ENCODE measurements around the gene SMARCD1.

SMARCD1 gene

GRCh38 chr12:50111693-50112455 lies 26.7 kb downstream of the SMARCD1 start, which contains the start of gene COX14:
COX14 (plus strand) TSS chr12:50112236; CDS start chr12:50120044, 7,808 bp downstream.
- Mint-ChIP-seq H3K9me3 (no peaks in the 10 kb centered on the region), H3K4me3 (peak within 1 kb of the TSS; percentile 100), H3K4me1 (ENCODE audit: low read depth) (peaks cover 28% of the 10 kb centered on the region), H3K27ac (peak within 1 kb of the TSS; percentile 100), H3K36me3 (ENCODE audit: low read depth) (peaks cover 13% of the 10 kb centered on the region), H3K27me3 (ENCODE audit: low read depth) (no peaks in the 10 kb centered on the region)

GRCh38 chr12:50112456-50113218 lies 27.5 kb downstream of the SMARCD1 start:
- Mint-ChIP-seq H3K4me3 (peak overlapping the region; percentile 100), H3K9me3 (no peaks in the 10 kb centered on the region), H3K27me3 (ENCODE audit: low read depth) (no peaks in the 10 kb centered on the region), H3K4me1 (ENCODE audit: low read depth) (peaks cover 29% of the 10 kb centered on the region), H3K36me3 (ENCODE audit: low read depth) (peaks cover 16% of the 10 kb centered on the region), H3K27ac (peak overlapping the region; percentile 100)

GRCh38 chr12:50117057-50117622 lies 32.0 kb downstream of the SMARCD1 start:
- Mint-ChIP-seq H3K4me1 (ENCODE audit: low read depth) (peaks cover 21% of the 10 kb centered on the region), H3K9me3 (no peaks in the 10 kb centered on the region), H3K4me3 (no peak overlapping the region), H3K36me3 (ENCODE audit: low read depth) (peaks cover 21% of the 10 kb centered on the region), H3K27ac (no peak overlapping the region), H3K27me3 (ENCODE audit: low read depth) (no peaks in the 10 kb centered on the region)

- Mint-ChIP-seq H3K36me3 (ENCODE audit: low read depth) (peaks cover 22% of the 10 kb centered on the region), H3K4me3 (no peak overlapping the region)
Measured at GRCh38 chr12:50119387-50119786, 34.2 kb downstream of the SMARCD1 start.

GRCh38 chr12:50120521-50120920 lies 35.4 kb downstream of the SMARCD1 start:
- peaks cover 14% of the 10 kb centered on the region for H3K4me1 Mint-ChIP-seq (ENCODE audit: low read depth)
- H3K27ac Mint-ChIP-seq = no peak overlapping the region
- no peaks in the 10 kb centered on the region for H3K27me3 Mint-ChIP-seq (ENCODE audit: low read depth)
- peaks cover 21% of the 10 kb centered on the region for H3K36me3 Mint-ChIP-seq (ENCODE audit: low read depth)
- H3K4me3 Mint-ChIP-seq = no peak overlapping the region
- no peaks in the 10 kb centered on the region for H3K9me3 Mint-ChIP-seq

More at GRCh38 chr12:50119387-50119786, 34.2 kb downstream of the SMARCD1 start:
- Mint-ChIP-seq H3K9me3 (no peaks in the 10 kb centered on the region), H3K27me3 (ENCODE audit: low read depth) (no peaks in the 10 kb centered on the region), H3K27ac (no peak overlapping the region), H3K4me1 (ENCODE audit: low read depth) (peaks cover 12% of the 10 kb centered on the region)

- Mint-ChIP-seq H3K27me3 (ENCODE audit: low read depth) (no peaks in the 10 kb centered on the region), H3K27ac (no peak overlapping the region), H3K4me3 (no peak overlapping the region), H3K9me3 (no peaks in the 10 kb centered on the region), H3K36me3 (ENCODE audit: low read depth) (peaks cover 17% of the 10 kb centered on the region), H3K4me1 (ENCODE audit: low read depth) (peaks cover 14% of the 10 kb centered on the region)
Measured at GRCh38 chr12:50120953-50121352, 35.8 kb downstream of the SMARCD1 start.

GRCh38 chr12:50121641-50122040 lies 36.5 kb downstream of the SMARCD1 start:
- peaks cover 11% of the 10 kb centered on the region for H3K4me1 Mint-ChIP-seq (ENCODE audit: low read depth)
- no peak overlapping the region for H3K27ac Mint-ChIP-seq
- peaks cover 17% of the 10 kb centered on the region for H3K36me3 Mint-ChIP-seq (ENCODE audit: low read depth)
- H3K4me3 Mint-ChIP-seq = no peak overlapping the region
- H3K27me3 Mint-ChIP-seq (ENCODE audit: low read depth) = no peaks in the 10 kb centered on the region
- no peaks in the 10 kb centered on the region for H3K9me3 Mint-ChIP-seq

- Mint-ChIP-seq H3K36me3 (ENCODE audit: low read depth) (peaks cover 17% of the 10 kb centered on the region), H3K4me1 (ENCODE audit: low read depth) (peaks cover 8% of the 10 kb centered on the region), H3K4me3 (no peak overlapping the region), H3K27ac (no peak overlapping the region), H3K27me3 (ENCODE audit: low read depth) (no peaks in the 10 kb centered on the region), H3K9me3 (no peaks in the 10 kb centered on the region)
Measured at GRCh38 chr12:50123203-50123602, 38.1 kb downstream of the SMARCD1 start.

GRCh38 chr12:50127546-50127945 lies 42.4 kb downstream of the SMARCD1 start:
- Mint-ChIP-seq H3K27me3 (ENCODE audit: low read depth) (no peaks in the 10 kb centered on the region), H3K9me3 (no peaks in the 10 kb centered on the region), H3K36me3 (ENCODE audit: low read depth) (peaks cover 25% of the 10 kb centered on the region), H3K4me3 (no peak overlapping the region), H3K4me1 (ENCODE audit: low read depth) (peaks cover 8% of the 10 kb centered on the region), H3K27ac (no peak overlapping the region)

GRCh38 chr12:50129290-50129689 lies 44.1 kb downstream of the SMARCD1 start:
- H3K36me3 Mint-ChIP-seq (ENCODE audit: low read depth) = peaks cover 25% of the 10 kb centered on the region
- H3K4me3 Mint-ChIP-seq = no peak overlapping the region
- H3K27me3 Mint-ChIP-seq (ENCODE audit: low read depth) = no peaks in the 10 kb centered on the region
- no peaks in the 10 kb centered on the region for H3K9me3 Mint-ChIP-seq
- peaks cover 11% of the 10 kb centered on the region for H3K4me1 Mint-ChIP-seq (ENCODE audit: low read depth)
- H3K27ac Mint-ChIP-seq = no peak overlapping the region

GRCh38 chr12:50132505-50133135 lies 47.5 kb downstream of the SMARCD1 start:
- H3K4me3 Mint-ChIP-seq = no peak overlapping the region
- H3K36me3 Mint-ChIP-seq (ENCODE audit: low read depth) = peaks cover 37% of the 10 kb centered on the region
- peaks cover 4% of the 10 kb centered on the region for H3K4me1 Mint-ChIP-seq (ENCODE audit: low read depth)
- peak overlapping the region; percentile 60 for H3K27ac Mint-ChIP-seq
- no peaks in the 10 kb centered on the region for H3K9me3 Mint-ChIP-seq
- H3K27me3 Mint-ChIP-seq (ENCODE audit: low read depth) = no peaks in the 10 kb centered on the region

- H3K4me3 Mint-ChIP-seq = no peak overlapping the region
- H3K9me3 Mint-ChIP-seq = no peaks in the 10 kb centered on the region
- no peak overlapping the region for H3K27ac Mint-ChIP-seq
- peaks cover 18% of the 10 kb centered on the region for H3K36me3 Mint-ChIP-seq (ENCODE audit: low read depth)
- no peaks in the 10 kb centered on the region for H3K27me3 Mint-ChIP-seq (ENCODE audit: low read depth)
- H3K4me1 Mint-ChIP-seq (ENCODE audit: low read depth) = peaks cover 3% of the 10 kb centered on the region
Measured at GRCh38 chr12:50142993-50143392, 57.9 kb downstream of the SMARCD1 start.

- Mint-ChIP-seq H3K9me3 (no peaks in the 10 kb centered on the region), H3K4me3 (no peak overlapping the region), H3K27me3 (ENCODE audit: low read depth) (no peaks in the 10 kb centered on the region), H3K27ac (no peak overlapping the region), H3K36me3 (ENCODE audit: low read depth) (peaks cover 11% of the 10 kb centered on the region), H3K4me1 (ENCODE audit: low read depth) (peaks cover 8% of the 10 kb centered on the region)
Measured at GRCh38 chr12:50145439-50145838, 60.3 kb downstream of the SMARCD1 start.

GRCh38 chr12:50147281-50147680 lies 62.1 kb downstream of the SMARCD1 start:
- peaks cover 6% of the 10 kb centered on the region for H3K36me3 Mint-ChIP-seq (ENCODE audit: low read depth)
- H3K27ac Mint-ChIP-seq = no peak overlapping the region
- no peak overlapping the region for H3K4me3 Mint-ChIP-seq
- H3K9me3 Mint-ChIP-seq = no peaks in the 10 kb centered on the region
- H3K4me1 Mint-ChIP-seq (ENCODE audit: low read depth) = peaks cover 12% of the 10 kb centered on the region
- H3K27me3 Mint-ChIP-seq (ENCODE audit: low read depth) = no peaks in the 10 kb centered on the region
